ENCODE measurements around the gene SPTBN4.

DNA sequence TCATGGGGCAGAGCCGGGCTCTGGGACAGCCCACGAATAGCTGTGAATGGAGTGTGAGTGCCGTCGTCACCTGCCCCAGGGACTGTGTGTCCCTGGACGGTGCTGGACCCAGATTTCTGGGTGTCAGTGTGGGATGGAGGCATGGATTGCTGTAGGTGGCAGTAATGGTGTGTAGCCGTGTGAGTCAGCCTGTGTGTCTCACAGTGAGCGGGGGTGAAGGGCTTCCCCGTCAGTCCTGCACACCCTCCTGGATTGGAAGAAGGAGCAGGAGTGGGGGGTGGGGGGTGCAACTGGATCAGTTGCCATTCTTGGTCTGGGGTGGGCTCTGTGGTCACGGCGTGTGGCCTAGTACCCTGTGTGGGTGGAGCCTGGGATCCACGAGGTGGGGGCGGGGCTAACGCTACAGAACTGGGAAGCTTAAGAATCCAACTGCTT lies 127.9 kb downstream of the SPTBN4 start:
- TF ChIP-seq, protein P1, sequence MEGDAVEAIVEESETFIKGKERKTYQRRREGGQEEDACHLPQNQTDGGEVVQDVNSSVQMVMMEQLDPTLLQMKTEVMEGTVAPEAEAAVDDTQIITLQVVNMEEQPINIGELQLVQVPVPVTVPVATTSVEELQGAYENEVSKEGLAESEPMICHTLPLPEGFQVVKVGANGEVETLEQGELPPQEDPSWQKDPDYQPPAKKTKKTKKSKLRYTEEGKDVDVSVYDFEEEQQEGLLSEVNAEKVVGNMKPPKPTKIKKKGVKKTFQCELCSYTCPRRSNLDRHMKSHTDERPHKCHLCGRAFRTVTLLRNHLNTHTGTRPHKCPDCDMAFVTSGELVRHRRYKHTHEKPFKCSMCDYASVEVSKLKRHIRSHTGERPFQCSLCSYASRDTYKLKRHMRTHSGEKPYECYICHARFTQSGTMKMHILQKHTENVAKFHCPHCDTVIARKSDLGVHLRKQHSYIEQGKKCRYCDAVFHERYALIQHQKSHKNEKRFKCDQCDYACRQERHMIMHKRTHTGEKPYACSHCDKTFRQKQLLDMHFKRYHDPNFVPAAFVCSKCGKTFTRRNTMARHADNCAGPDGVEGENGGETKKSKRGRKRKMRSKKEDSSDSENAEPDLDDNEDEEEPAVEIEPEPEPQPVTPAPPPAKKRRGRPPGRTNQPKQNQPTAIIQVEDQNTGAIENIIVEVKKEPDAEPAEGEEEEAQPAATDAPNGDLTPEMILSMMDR (conservative IDR thresholded peaks at IDR 0.05): no peak
- TF ChIP-seq EZH2 (IDR thresholded peaks at IDR 0.05; ENCODE audit: low read depth): no peak

All from PC-9 (cell line).